Activated CD4-positive, CD25-positive, alpha-beta regulatory T cell treated with anti-CD3 and anti-CD28 coated beads, Interleukin-2, amount 50 U/mL, for 16 hours (primary cell): ENCODE measurements around the gene SLC2A13.
"Not testable (repeated sequence)": the region's sequence is repeated elsewhere in the genome, so short reads cannot be mapped to it uniquely, and the experiment has no call there.

Source experiments
- DNase-seq: peaks from one replicate; pipeline ENCODE4 v3.0.0-alpha.2; 2020; ENCODE audit warnings: low read depth, low spot score

SLC2A13 gene

DNA sequence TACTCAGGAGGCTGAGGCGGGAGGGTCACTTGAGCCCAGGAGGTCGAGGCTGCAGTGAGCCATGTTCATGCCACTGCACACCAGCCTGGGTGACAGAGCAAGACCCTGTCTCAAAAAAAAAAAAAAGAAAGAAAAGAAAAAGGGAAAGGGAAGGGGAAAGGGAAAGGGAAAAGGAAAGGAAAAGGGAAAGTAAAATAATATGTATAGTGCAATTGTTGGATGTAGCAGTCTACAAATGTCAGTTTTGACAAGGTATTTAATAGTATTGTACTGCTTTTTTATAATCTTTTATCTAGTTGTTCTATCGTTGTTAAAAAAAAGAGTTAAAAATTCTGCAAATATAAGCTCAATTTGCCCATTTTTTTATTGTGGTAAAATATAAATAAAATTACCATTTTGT is 67.3 kb downstream of the SLC2A13 start:
- DNase-seq: no peak

GRCh38 chr12:40034712-40035111 is 71.2 kb downstream of the SLC2A13 start:
- no peak for DNase-seq

- DNase-seq: no peak
Measured at GRCh38 chr12:40034156-40034555, 71.7 kb downstream of the SLC2A13 start.

- no peak for DNase-seq
Measured at GRCh38 chr12:40033242-40033630, 72.6 kb downstream of the SLC2A13 start.

- DNase-seq: no peak
Measured at GRCh38 chr12:40032433-40033241, 73.2 kb downstream of the SLC2A13 start.

- DNase-seq: no peak
Measured at GRCh38 chr12:40031965-40032364, 73.9 kb downstream of the SLC2A13 start.

GRCh38 chr12:40030970-40031369 is 74.9 kb downstream of the SLC2A13 start:
- DNase-seq: not testable (repeated sequence)

- DNase-seq: no peak
Measured at GRCh38 chr12:40028296-40028695, 77.6 kb downstream of the SLC2A13 start.

GRCh38 chr12:40022850-40023249 is 83.0 kb downstream of the SLC2A13 start:
- no peak for DNase-seq

GRCh38 chr12:40020261-40020691 is 85.6 kb downstream of the SLC2A13 start:
- DNase-seq: no peak

DNA sequence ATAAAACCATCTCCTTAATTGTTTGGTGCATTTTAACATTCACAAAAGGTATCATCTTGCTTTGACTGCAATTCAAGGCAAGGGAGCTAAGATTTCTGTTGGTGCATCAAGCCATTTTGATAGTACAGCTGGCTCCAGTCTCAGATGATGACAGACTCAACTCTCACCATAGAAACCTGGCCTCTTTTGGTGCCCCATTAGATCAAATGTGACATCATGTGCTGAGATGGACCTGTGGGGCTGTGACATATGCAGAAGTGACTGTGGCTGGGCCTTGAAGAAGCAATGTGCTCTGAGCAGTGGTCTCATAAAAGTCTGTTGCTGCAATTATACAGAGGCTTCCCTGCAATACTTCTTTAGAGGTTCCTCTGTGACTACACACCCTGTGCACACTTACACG is 88.4 kb downstream of the SLC2A13 start:
- DNase-seq: no peak

GRCh38 chr12:40016980-40017379 is 88.9 kb downstream of the SLC2A13 start:
- no peak for DNase-seq

DNA sequence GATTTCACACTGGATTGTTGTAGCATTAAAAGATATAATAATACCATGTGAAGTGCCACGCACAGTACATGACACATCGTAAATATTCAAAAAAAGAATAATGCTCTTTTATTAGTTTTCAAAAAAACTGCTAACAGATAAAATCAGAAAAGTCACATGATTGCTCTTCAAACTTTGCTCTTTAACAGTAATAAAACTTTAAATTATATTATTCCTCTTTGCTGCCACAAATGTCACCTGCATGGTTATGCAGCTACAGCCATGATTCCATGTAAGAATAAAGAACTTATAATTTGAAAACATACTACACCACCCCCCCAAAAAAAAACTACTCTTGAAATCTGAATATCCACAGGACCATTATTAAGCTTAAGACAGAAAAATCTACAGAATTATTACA is 90.0 kb downstream of the SLC2A13 start:
- no peak for DNase-seq

- no peak for DNase-seq
Measured at GRCh38 chr12:40015345-40015744, 90.5 kb downstream of the SLC2A13 start.

GRCh38 chr12:40013847-40014246 is 92.0 kb downstream of the SLC2A13 start:
- no peak for DNase-seq

DNA sequence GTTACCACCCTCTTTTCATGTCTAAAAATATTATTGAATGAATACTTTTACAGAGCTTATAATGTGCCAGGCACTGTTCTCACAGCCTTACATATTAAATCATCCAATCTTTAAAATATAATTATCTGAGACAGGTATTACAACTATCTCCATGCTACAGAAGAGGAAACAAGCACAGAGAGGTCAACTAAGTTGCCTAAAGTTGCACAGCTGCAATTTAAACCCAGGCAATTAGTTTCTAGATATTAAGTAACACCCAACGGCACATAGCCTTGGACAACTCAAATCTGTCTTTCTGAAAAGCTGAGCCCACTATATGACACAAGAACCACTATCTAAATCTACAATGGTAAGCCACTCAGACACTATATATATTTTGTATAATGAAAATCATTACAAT is 92.6 kb downstream of the SLC2A13 start:
- DNase-seq: no peak

- DNase-seq: no peak
Measured at GRCh38 chr12:40012711-40013110, 93.2 kb downstream of the SLC2A13 start.

GRCh38 chr12:40011775-40012129 is 94.1 kb downstream of the SLC2A13 start:
- DNase-seq: no peak

- DNase-seq: peak; percentile 44
Measured at GRCh38 chr12:40010899-40011774, 94.7 kb downstream of the SLC2A13 start.

- DNase-seq: no peak
Measured at GRCh38 chr12:40002178-40003169, 103.4 kb downstream of the SLC2A13 start.

- DNase-seq: no peak
Measured at GRCh38 chr12:40001406-40001805, 104.5 kb downstream of the SLC2A13 start.

- no peak for DNase-seq
Measured at GRCh38 chr12:40000884-40001283, 105.0 kb downstream of the SLC2A13 start.
